ENCODE measurements around the gene SOS2. TPM values are rescaled to one million over a fixed set of nuclear protein-coding genes. Genes with fewer than 3 reads are reported as not detected.

Gene SOS2
- total RNA-seq, 1 donor from 2014 or later: 34.8 TPM

DNA sequence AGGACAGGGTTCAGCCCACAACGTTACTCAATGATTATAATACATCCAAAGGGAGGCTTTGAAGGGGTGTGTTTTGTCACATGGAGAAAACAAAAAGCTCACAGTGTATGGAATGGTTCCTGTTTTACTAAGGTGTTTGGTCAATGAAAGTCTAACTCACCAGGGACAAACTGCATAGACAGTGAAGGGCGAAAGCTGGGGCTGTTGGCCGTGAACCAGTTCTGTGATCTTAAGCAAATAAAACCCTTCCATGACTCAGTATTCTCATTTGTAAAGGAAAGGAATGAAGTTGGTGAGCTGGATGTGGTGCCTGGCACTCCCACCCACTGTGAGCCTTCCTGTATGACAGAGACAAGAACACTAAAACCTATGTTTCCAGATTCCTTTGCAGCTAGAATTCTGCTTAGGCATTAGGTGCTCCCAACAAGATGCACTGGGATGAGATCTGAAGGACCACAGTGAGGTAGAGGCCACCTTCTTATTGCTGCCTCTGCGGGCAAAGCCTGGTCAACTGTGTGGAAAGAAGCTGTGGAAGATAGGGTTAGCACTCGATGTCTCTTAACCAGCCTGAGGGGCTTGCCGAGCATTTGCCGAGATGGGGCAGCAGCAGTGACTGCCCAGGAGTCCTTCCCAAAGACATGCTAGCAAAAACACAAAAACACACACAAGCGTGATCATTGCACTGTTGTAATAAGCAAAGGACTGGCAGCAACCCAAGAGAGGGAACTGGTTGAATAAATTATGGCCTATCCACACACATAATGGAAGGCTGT, 163.5 kb downstream of the SOS2 start:
- no peak for DNase-seq (ENCODE audit: low spot score)
- intact Hi-C loops (cut with DNase I): no loop called here

Other genes with a start within 250 kb of the SOS2 start
- gene VCPKMT, start 115.0 kb downstream of the SOS2 start, total RNA-seq: 3.0 TPM
- gene L2HGDH, start 80.7 kb upstream of the SOS2 start, total RNA-seq: 8.2 TPM
- 29.3 TPM for gene DMAC2L, start 80.7 kb upstream of the SOS2 start, total RNA-seq
- 3.8 TPM for gene CDKL1, start 165.3 kb upstream of the SOS2 start, total RNA-seq

Data from cardiac septum (tissue), 1 donor.